ENCODE results near the gene NSD1. TPM values are rescaled to one million over a fixed set of nuclear protein-coding genes. Genes with fewer than 3 reads are reported as not detected.
A peak's percentile ranks its signal among the peaks of the same experiment; 100 is the strongest.

NSD1 gene
- total and polyA plus RNA-seq, 2 experiments from 2014 or later, result 26.6 to 28.8 TPM

- TF ChIP-seq, protein P1, sequence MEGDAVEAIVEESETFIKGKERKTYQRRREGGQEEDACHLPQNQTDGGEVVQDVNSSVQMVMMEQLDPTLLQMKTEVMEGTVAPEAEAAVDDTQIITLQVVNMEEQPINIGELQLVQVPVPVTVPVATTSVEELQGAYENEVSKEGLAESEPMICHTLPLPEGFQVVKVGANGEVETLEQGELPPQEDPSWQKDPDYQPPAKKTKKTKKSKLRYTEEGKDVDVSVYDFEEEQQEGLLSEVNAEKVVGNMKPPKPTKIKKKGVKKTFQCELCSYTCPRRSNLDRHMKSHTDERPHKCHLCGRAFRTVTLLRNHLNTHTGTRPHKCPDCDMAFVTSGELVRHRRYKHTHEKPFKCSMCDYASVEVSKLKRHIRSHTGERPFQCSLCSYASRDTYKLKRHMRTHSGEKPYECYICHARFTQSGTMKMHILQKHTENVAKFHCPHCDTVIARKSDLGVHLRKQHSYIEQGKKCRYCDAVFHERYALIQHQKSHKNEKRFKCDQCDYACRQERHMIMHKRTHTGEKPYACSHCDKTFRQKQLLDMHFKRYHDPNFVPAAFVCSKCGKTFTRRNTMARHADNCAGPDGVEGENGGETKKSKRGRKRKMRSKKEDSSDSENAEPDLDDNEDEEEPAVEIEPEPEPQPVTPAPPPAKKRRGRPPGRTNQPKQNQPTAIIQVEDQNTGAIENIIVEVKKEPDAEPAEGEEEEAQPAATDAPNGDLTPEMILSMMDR (IDR thresholded peaks at IDR 0.05; ENCODE audit: poor library complexity), result no peak
- TF ChIP-seq EZH2phosphoT487 (IDR thresholded peaks at IDR 0.05; ENCODE audit: low read depth, severe bottlenecking, unreplicated experiment), result no peak
- no peak for TF ChIP-seq EZH2 (IDR thresholded peaks at IDR 0.05; ENCODE audit: borderline replicate concordance)
- no peak overlapping the region for H3K4me3 ChIP-seq
- DNase-seq (ENCODE audit: low spot score), result no peak
- no peaks in the 10 kb centered on the region for H3K36me3 ChIP-seq (replicated peaks; ENCODE audit: insufficient read depth, low read depth)
- H4K20me1 ChIP-seq (ENCODE audit: insufficient read depth, poor library complexity, severe bottlenecking), result no peaks in the 10 kb centered on the region
- no peaks in the 10 kb centered on the region for H3K9me2 ChIP-seq (replicated peaks; ENCODE audit: insufficient read depth)
- 79% methylated on average over 24 of the region's 24 CpGs for WGBS (ENCODE audit: low lambda C conversion rate, missing lambda C conversion rate)
- no peak overlapping the region for H3K27ac ChIP-seq
- peaks cover 11% of the 10 kb centered on the region for H3K4me1 ChIP-seq (ENCODE audit: insufficient read depth)
- no peaks in the 10 kb centered on the region for H3K79me2 ChIP-seq
- no peaks in the 10 kb centered on the region for H3K9me3 ChIP-seq (ENCODE audit: low read depth)
- no peak overlapping the region for H2AFZ ChIP-seq
- H3K4me2 ChIP-seq, result no peak overlapping the region
- no peaks in the 10 kb centered on the region for H3K27me3 ChIP-seq
Measured at GRCh38 chr5:177105691-177106476, 27.7 kb upstream of the NSD1 start.

GRCh38 chr5:177107159-177107558 lies 26.4 kb upstream of the NSD1 start:
- H2AFZ ChIP-seq, result no peak overlapping the region
- DNase-seq (ENCODE audit: low spot score), result no peak
- no peaks in the 10 kb centered on the region for H3K9me3 ChIP-seq (ENCODE audit: low read depth)
- H3K36me3 ChIP-seq (replicated peaks; ENCODE audit: insufficient read depth, low read depth), result no peaks in the 10 kb centered on the region
- H3K4me1 ChIP-seq (ENCODE audit: insufficient read depth), result peaks cover 11% of the 10 kb centered on the region
- H3K4me2 ChIP-seq, result no peak overlapping the region
- no peaks in the 10 kb centered on the region for H3K9me2 ChIP-seq (replicated peaks; ENCODE audit: insufficient read depth)
- no peak overlapping the region for H3K27ac ChIP-seq
- H3K4me3 ChIP-seq, result no peak overlapping the region
- no peaks in the 10 kb centered on the region for H4K20me1 ChIP-seq (ENCODE audit: insufficient read depth, poor library complexity, severe bottlenecking)
- TF ChIP-seq EZH2 (IDR thresholded peaks at IDR 0.05; ENCODE audit: borderline replicate concordance), result no peak
- TF ChIP-seq, protein P1 (IDR thresholded peaks at IDR 0.05; ENCODE audit: poor library complexity), result no peak
- no peak for TF ChIP-seq EZH2phosphoT487 (IDR thresholded peaks at IDR 0.05; ENCODE audit: low read depth, severe bottlenecking, unreplicated experiment)
- H3K27me3 ChIP-seq, result no peaks in the 10 kb centered on the region
- WGBS (ENCODE audit: low lambda C conversion rate, missing lambda C conversion rate), result 80% methylated on average over 4 of the region's 4 CpGs
- H3K79me2 ChIP-seq, result no peaks in the 10 kb centered on the region

DNA sequence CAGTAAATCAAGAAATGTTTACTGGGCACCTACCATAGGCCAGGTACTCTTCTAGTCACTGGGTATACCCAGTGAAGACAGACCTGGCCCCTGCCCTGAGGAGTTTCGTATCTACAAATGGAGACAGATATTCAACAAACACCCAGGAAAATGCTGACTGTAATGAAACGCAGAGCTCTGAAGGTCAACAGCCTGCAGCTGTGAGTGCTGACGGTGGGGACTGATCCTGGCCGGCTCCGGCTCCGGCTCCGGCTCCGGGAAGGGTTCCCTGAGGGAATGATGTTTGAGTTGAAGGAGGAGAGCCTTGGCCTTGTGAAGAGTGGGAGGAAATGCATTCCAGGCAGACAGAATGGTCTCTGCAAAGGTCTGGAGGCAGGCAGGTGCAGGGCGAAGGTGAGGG lies 23.8 kb upstream of the NSD1 start:
- peak overlapping the region; percentile 45 for H3K27ac ChIP-seq
- H3K27me3 ChIP-seq, result no peaks in the 10 kb centered on the region
- H3K4me1 ChIP-seq (ENCODE audit: insufficient read depth), result peaks cover 11% of the 10 kb centered on the region
- no peak overlapping the region for H2AFZ ChIP-seq
- no peak overlapping the region for H3K4me2 ChIP-seq
- H3K9me2 ChIP-seq (replicated peaks; ENCODE audit: insufficient read depth), result no peaks in the 10 kb centered on the region
- WGBS (ENCODE audit: low lambda C conversion rate, missing lambda C conversion rate), result 26% methylated on average over 9 of the region's 9 CpGs
- H3K79me2 ChIP-seq, result no peaks in the 10 kb centered on the region
- no peaks in the 10 kb centered on the region for H3K36me3 ChIP-seq (replicated peaks; ENCODE audit: insufficient read depth, low read depth)
- H3K9me3 ChIP-seq (ENCODE audit: low read depth), result no peaks in the 10 kb centered on the region
- H3K4me3 ChIP-seq, result no peak overlapping the region
- no peak for TF ChIP-seq EZH2 (IDR thresholded peaks at IDR 0.05; ENCODE audit: borderline replicate concordance)
- TF ChIP-seq EZH2phosphoT487 (IDR thresholded peaks at IDR 0.05; ENCODE audit: low read depth, severe bottlenecking, unreplicated experiment), result no peak
- TF ChIP-seq, protein P1 (IDR thresholded peaks at IDR 0.05; ENCODE audit: poor library complexity), result no peak
- H4K20me1 ChIP-seq (ENCODE audit: insufficient read depth, poor library complexity, severe bottlenecking), result no peaks in the 10 kb centered on the region
- DNase-seq (ENCODE audit: low spot score), result peak; percentile 62
